ENCODE data around the gene SLC10A3. TPM values are rescaled to one million over a fixed set of nuclear protein-coding genes. Genes with fewer than 3 reads are reported as not detected.

The SLC10A3 gene
- total and polyA plus RNA-seq, 10 of the 15 experiments (the other 5 are each of a cell fraction or from before 2014, with no cell fraction given): 1.7 to 23.5 (median 11.0) TPM

DNA sequence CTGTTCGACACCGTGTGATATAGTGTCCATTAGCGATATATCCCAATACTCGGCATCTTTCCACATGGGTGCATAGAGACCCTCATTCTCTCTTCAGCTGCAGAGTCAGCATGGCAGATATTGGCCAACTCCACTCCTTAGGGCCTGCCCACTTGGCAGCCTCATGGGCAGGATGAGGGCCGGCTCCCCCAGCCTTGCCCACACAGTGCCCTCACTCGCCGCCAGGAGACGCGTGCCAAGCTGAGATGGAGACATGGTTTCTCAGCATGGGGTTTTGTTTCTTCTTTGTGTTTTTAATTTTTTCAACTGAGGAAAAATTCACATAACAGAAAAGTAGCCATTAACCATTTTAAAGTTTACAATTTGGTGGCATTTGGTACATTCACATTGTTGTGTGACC is 37.6 kb downstream of the SLC10A3 start (continued):
- TF ChIP-seq CHD1 (IDR thresholded peaks at IDR 0.05; ENCODE audit: low read depth, low read length) (no peak), PML (IDR thresholded peaks at IDR 0.05; ENCODE audit: low read length) (no peak), TARDBP (IDR thresholded peaks at IDR 0.05; ENCODE audit: borderline replicate concordance) (no peak), MYC (IDR thresholded peaks at IDR 0.05; ENCODE audit: insufficient read depth, insufficient read length, insufficient replicate concordance, low read length, severe bottlenecking) (no peak)

DNA sequence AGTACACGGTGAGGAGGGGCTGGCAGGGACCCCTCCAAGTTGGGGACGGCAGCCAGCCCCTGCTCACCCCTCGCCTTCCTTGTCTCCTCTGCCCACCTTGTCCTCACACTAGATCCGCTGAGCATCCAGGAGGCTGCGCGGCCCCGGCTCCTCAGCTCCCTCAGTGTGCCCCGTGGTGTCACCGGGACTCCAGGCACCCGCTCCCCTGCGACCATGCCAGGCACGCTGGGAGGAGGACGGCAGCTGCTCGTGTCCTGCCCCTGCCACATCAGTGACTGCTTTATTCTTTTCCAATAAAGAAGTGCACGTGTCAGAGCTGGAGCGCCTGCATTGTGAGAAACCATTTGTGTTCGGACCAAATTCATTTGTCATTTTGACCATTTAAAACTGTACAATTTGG is 40.1 kb downstream of the SLC10A3 start:
- ChIA-PET CTCF (no interaction called here), SMC1A (ENCODE audit: uncharacterized antibody, unreplicated experiment) (no interaction called here), RAD21 (ENCODE audit: unreplicated experiment) (no interaction called here), POLR2A (no interaction called here)
- Histone ChIP-seq H3K4me2 (ENCODE audit: control insufficient read depth, insufficient read depth) (no peak overlapping the region), H3K4me3 (no peak overlapping the region), H2AFZ (ENCODE audit: control insufficient read depth, low read depth, low read length) (no peak overlapping the region), H3K27me3 (replicated peaks in 1 of 2; ENCODE audit: control insufficient read depth in 2 of 2, insufficient read depth in 2 of 2, low read length in 1 of 2) (no peaks in the 10 kb centered on the region), H4K20me1 (ENCODE audit: control insufficient read depth, insufficient read depth) (no peaks in the 10 kb centered on the region), H3K9ac (ENCODE audit: control insufficient read depth, insufficient read depth, low read length) (no peak overlapping the region), H3K9me3 (replicated peaks; ENCODE audit: control insufficient read depth, insufficient read depth, low read length) (no peaks in the 10 kb centered on the region; the same call in 2 of the 3 replicates), H3K79me2 (ENCODE audit: control insufficient read depth, insufficient read depth, low read length) (no peaks in the 10 kb centered on the region), H3K36me3 (ENCODE audit: control insufficient read depth in 2 of 2, insufficient read depth in 2 of 2, low read length in 1 of 2) (peaks cover 0 to 2% of the 10 kb centered on the region in 2 experiments; a peak in 2 of 4 replicates), H3K27ac (ENCODE audit: control insufficient read depth, insufficient read depth) (no peak overlapping the region), H3K4me1 (ENCODE audit: control insufficient read depth, insufficient read depth, low read length) (no peaks in the 10 kb centered on the region)
- FAIRE-seq: no peak
- BruUV-seq (replicated peaks): no TSS peak
- no peak for DNase-seq (ENCODE audit: low read depth, low spot score)
- WGBS (ENCODE audit: insufficient coverage, insufficient replicate concordance, low lambda C conversion rate, missing lambda C conversion rate): 82% methylated on average over 17 of the region's 17 CpGs
- TF ChIP-seq EED (IDR thresholded peaks at IDR 0.05; ENCODE audit: low read depth) (no peak), IRF4 (IDR thresholded peaks at IDR 0.05; ENCODE audit: low read depth, low read length) (no peak), SUPT20H (IDR thresholded peaks at IDR 0.05; ENCODE audit: borderline replicate concordance, control insufficient read depth, low read depth, low read length) (no peak)
- ATAC-seq: no peak
- intact Hi-C loops (cut with micrococcal nuclease; ENCODE audit: unreplicated experiment) (no loop called here), in situ Hi-C loops (cut with MboI) (no loop called here)

DNA sequence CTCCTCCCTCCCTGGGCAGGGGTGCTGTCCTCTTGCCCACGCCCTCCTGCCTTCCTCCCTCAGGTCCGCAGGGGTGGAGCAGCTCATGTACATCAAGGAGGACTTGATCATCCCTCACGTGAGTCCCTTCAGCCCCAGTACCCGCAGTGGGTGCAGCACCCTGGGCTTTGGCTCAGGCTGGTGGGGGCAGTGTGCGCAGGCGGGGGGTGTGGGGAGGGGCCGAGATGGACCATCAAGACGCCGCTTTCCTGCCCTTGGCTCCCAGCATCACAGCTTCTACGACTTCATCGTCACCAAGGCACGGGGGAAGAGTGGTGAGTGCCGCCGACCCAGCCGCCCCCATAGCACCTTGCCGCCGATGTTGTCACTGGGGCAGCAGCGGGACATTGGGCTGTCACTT is 40.8 kb downstream of the SLC10A3 start:
- intact Hi-C loops (cut with micrococcal nuclease; ENCODE audit: unreplicated experiment): no loop called here
- 0 out of 2 replicates have a peak, but pooled peaks cover 3% of the 10 kb centered on the region for H3K4me1 ChIP-seq (ENCODE audit: control insufficient read depth, insufficient read depth, low read length)
- no peak for ATAC-seq
- ChIA-PET SMC1A (ENCODE audit: uncharacterized antibody, unreplicated experiment) (no interaction called here), RAD21 (ENCODE audit: unreplicated experiment) (no interaction called here), CTCF (no interaction called here), POLR2A (no interaction called here)
- no peak for DNase-seq (ENCODE audit: low read depth, low spot score)
- no TSS peak for BruUV-seq (replicated peaks)
- no peak overlapping the region for H3K9ac ChIP-seq (ENCODE audit: control insufficient read depth, insufficient read depth, low read length)
- 76% methylated on average over 18 of the region's 18 CpGs for WGBS (ENCODE audit: insufficient coverage, insufficient replicate concordance, low lambda C conversion rate, missing lambda C conversion rate)
- no peaks in the 10 kb centered on the region; the same call in 2 of the 3 replicates for H3K9me3 ChIP-seq (replicated peaks; ENCODE audit: control insufficient read depth, insufficient read depth, low read length)
- no peak overlapping the region for H3K27ac ChIP-seq (ENCODE audit: control insufficient read depth, insufficient read depth)
- H3K36me3 ChIP-seq (ENCODE audit: control insufficient read depth in 2 of 2, insufficient read depth in 2 of 2, low read length in 1 of 2): peaks cover 0 to 2% of the 10 kb centered on the region in 2 experiments; a peak in 2 of 4 replicates
- FAIRE-seq: no peak
- no peak overlapping the region for H2AFZ ChIP-seq (ENCODE audit: control insufficient read depth, low read depth, low read length)
- in situ Hi-C loops (cut with MboI): no loop called here
- peaks cover 3% of the 10 kb centered on the region for H3K79me2 ChIP-seq (ENCODE audit: control insufficient read depth, insufficient read depth, low read length)
- no peak overlapping the region for H3K4me2 ChIP-seq (ENCODE audit: control insufficient read depth, insufficient read depth)
- H3K27me3 ChIP-seq (replicated peaks in 1 of 2; ENCODE audit: control insufficient read depth in 2 of 2, insufficient read depth in 2 of 2, low read length in 1 of 2): no peaks in the 10 kb centered on the region
- no peaks in the 10 kb centered on the region for H4K20me1 ChIP-seq (ENCODE audit: control insufficient read depth, insufficient read depth)
- no peak overlapping the region for H3K4me3 ChIP-seq
- TF ChIP-seq SPI1 (IDR thresholded peaks at IDR 0.05; ENCODE audit: borderline replicate concordance, insufficient read depth, low read depth, low read length): no peak
- TF ChIP-seq TCF3 (IDR thresholded peaks at IDR 0.05; ENCODE audit: borderline replicate concordance, insufficient read depth, low read depth, low read length): no peak
- no peak for TF ChIP-seq CHD1 (IDR thresholded peaks at IDR 0.05; ENCODE audit: low read depth, low read length)
- TF ChIP-seq CHD2 (IDR thresholded peaks at IDR 0.05; ENCODE audit: borderline replicate concordance, low read depth, low read length): no peak
- TF ChIP-seq, protein P1, sequence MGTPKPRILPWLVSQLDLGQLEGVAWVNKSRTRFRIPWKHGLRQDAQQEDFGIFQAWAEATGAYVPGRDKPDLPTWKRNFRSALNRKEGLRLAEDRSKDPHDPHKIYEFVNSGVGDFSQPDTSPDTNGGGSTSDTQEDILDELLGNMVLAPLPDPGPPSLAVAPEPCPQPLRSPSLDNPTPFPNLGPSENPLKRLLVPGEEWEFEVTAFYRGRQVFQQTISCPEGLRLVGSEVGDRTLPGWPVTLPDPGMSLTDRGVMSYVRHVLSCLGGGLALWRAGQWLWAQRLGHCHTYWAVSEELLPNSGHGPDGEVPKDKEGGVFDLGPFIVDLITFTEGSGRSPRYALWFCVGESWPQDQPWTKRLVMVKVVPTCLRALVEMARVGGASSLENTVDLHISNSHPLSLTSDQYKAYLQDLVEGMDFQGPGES (IDR thresholded peaks at IDR 0.05): no peak
- TF ChIP-seq, protein P2, sequence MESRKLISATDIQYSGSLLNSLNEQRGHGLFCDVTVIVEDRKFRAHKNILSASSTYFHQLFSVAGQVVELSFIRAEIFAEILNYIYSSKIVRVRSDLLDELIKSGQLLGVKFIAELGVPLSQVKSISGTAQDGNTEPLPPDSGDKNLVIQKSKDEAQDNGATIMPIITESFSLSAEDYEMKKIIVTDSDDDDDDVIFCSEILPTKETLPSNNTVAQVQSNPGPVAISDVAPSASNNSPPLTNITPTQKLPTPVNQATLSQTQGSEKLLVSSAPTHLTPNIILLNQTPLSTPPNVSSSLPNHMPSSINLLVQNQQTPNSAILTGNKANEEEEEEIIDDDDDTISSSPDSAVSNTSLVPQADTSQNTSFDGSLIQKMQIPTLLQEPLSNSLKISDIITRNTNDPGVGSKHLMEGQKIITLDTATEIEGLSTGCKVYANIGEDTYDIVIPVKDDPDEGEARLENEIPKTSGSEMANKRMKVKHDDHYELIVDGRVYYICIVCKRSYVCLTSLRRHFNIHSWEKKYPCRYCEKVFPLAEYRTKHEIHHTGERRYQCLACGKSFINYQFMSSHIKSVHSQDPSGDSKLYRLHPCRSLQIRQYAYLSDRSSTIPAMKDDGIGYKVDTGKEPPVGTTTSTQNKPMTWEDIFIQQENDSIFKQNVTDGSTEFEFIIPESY (IDR thresholded peaks at IDR 0.05): no peak

Measured in GM12878 (cell line).